Measurements from ENCODE around the gene PRDX3. TPM values are rescaled to one million over a fixed set of nuclear protein-coding genes. Genes with fewer than 3 reads are reported as not detected.

The PRDX3 gene
- total RNA-seq, 1 experiment from 2014 or later, result 167 TPM

GRCh38 chr10:119118231-119118630 is 60.4 kb downstream of the PRDX3 start:
- H3K4me1 Mint-ChIP-seq, result no peaks in the 10 kb centered on the region
- DNase-seq (ENCODE audit: low spot score) (no peak), ATAC-seq (no peak)
- peaks cover 68% of the 10 kb centered on the region for H3K36me3 Mint-ChIP-seq
- no peaks in the 10 kb centered on the region for H3K9me3 Mint-ChIP-seq
- no peaks in the 10 kb centered on the region for H3K27me3 Mint-ChIP-seq (ENCODE audit: low read depth)
- ChIA-PET CTCF (no interaction called here), POLR2A (no interaction called here)
- no peak overlapping the region for H3K27ac Mint-ChIP-seq
- no peak overlapping the region for H3K4me3 Mint-ChIP-seq
- TF ChIP-seq ZNF423 (CRISPR knock-in tag; IDR thresholded peaks at IDR 0.05) (no peak), CTCF (IDR thresholded peaks at IDR 0.05) (no peak), ERG (CRISPR knock-in tag; IDR thresholded peaks at IDR 0.05) (no peak), FOXP4 (CRISPR knock-in tag; IDR thresholded peaks at IDR 0.05) (no peak), RORB (CRISPR knock-in tag; IDR thresholded peaks at IDR 0.05) (no peak), RELA (CRISPR knock-in tag; IDR thresholded peaks at IDR 0.05; ENCODE audit: borderline replicate concordance) (no peak), ZNF281 (CRISPR knock-in tag; IDR thresholded peaks at IDR 0.05) (no peak), ZSCAN18 (CRISPR knock-in tag; IDR thresholded peaks at IDR 0.05) (no peak), NR3C1 (CRISPR knock-in tag; conservative IDR thresholded peaks at IDR 0.05; ENCODE audit: low read depth) (no peak), AR (CRISPR knock-in tag; IDR thresholded peaks at IDR 0.05) (no peak), EMX1 (CRISPR knock-in tag; IDR thresholded peaks at IDR 0.05) (no peak)

Other genes with a start within 250 kb of the PRDX3 start
- gene NANOS1, start 149.1 kb downstream of the PRDX3 start, total RNA-seq (2021), result 2.9 to 4.3 TPM (median 2.9 TPM) in 3 replicates
- gene EIF3A, start 98.0 kb downstream of the PRDX3 start, total RNA-seq (2021), result 177 to 213 TPM (median 178 TPM) in 3 replicates
- gene DENND10, start 74.7 kb downstream of the PRDX3 start, total RNA-seq (2021), result 58.7 to 60.6 TPM (median 59.0 TPM) in 3 replicates
- gene SFXN4, start 13.1 kb downstream of the PRDX3 start, total RNA-seq (2021), result 23.8 to 25.9 TPM (median 24.0 TPM) in 3 replicates
- gene GRK5, start 28.8 kb upstream of the PRDX3 start, total RNA-seq (2021), result 1.9 to 2.3 TPM (median 2.2 TPM) in 3 replicates